Nephron (organoid): ENCODE results near the gene LEFTY1.
"Not testable (repeated sequence)": the region's sequence is repeated elsewhere in the genome, so short reads cannot be mapped to it uniquely, and the experiment has no call there.

Experiments used
- H3K27ac Mint-ChIP-seq, 3 experiments: 2 replicates each; pipeline ENCODE4 v1.8.0; 2020; ENCODE audit warnings: mixed read lengths in 3 of 3, mild to moderate bottlenecking in 2 of 3, moderate library complexity in 1 of 3
- H3K27me3 Mint-ChIP-seq: 2 replicates; pipeline ENCODE4 v1.8.0; 2021; ENCODE audit warnings: low read depth, mild to moderate bottlenecking, moderate library complexity, mixed read lengths
- H3K36me3 Mint-ChIP-seq: 2 replicates; pipeline ENCODE4 v1.8.0; 2020; ENCODE audit warnings: low read depth, mixed read lengths
- H3K4me1 Mint-ChIP-seq: 2 replicates; pipeline ENCODE4 v1.8.0; 2020; ENCODE audit warnings: mixed read lengths
- H3K4me3 Mint-ChIP-seq, 3 experiments: 2 replicates each; pipeline ENCODE4 v1.8.0; 2020; ENCODE audit warnings: mild to moderate bottlenecking in 3 of 3, mixed read lengths in 3 of 3, moderate library complexity in 2 of 3
- H3K9me3 Mint-ChIP-seq: 2 replicates; pipeline ENCODE4 v1.8.0; 2020; ENCODE audit warnings: mixed read lengths
- CTCF ChIP-seq, 3 experiments: fragments of 200-600 bp; sonication (generic); IDR thresholded peaks; one replicate each; pipeline ENCODE4 v1.5.0; 2021; ENCODE audit warnings: antibody characterized with exemption in 3 of 3; ENCODE audit not compliant: unreplicated experiment in 3 of 3

The LEFTY1 gene

GRCh38 chr1:225888898-225889601, at the start of gene LEFTY1:
Gene LEFTY1, minus strand, starts transcription at chr1:225889146. Its CDS starts 80 bp downstream, at chr1:225889066.
- H3K9me3 Mint-ChIP-seq, result no peaks in the 10 kb centered on the region
- H3K4me3 Mint-ChIP-seq, result peak within 1 kb of the TSS; percentile 63 to 78 (median 65)
- H3K4me1 Mint-ChIP-seq, result peaks cover 29% of the 10 kb centered on the region
- H3K27me3 Mint-ChIP-seq, result no peaks in the 10 kb centered on the region
- H3K36me3 Mint-ChIP-seq, result no peaks in the 10 kb centered on the region
- H3K27ac Mint-ChIP-seq, result peak within 1 kb of the TSS; percentile 84 to 92 (median 89)
- no peak for TF ChIP-seq CTCF (IDR thresholded peaks at IDR 0.05; ENCODE audit: unreplicated experiment in 3 of 3)

- no peak for TF ChIP-seq CTCF (IDR thresholded peaks at IDR 0.05; ENCODE audit: unreplicated experiment in 3 of 3)
- Mint-ChIP-seq H3K27me3 (peaks cover 7% of the 10 kb centered on the region), H3K4me3 (no peak overlapping the region), H3K36me3 (no peaks in the 10 kb centered on the region), H3K27ac (peak overlapping the region in 2 of 3 experiments; percentile 45 to 79), H3K9me3 (no peaks in the 10 kb centered on the region), H3K4me1 (peaks cover 31% of the 10 kb centered on the region)
Observed at GRCh38 chr1:225937048-225937968, 48.4 kb upstream of the LEFTY1 start.

GRCh38 chr1:225936523-225936922, 47.6 kb upstream of the LEFTY1 start:
- Mint-ChIP-seq H3K4me1 (peaks cover 29% of the 10 kb centered on the region), H3K27ac (peak overlapping the region in 1 of 3 experiments; percentile 67), H3K9me3 (no peaks in the 10 kb centered on the region), H3K36me3 (no peaks in the 10 kb centered on the region), H3K4me3 (no peak overlapping the region), H3K27me3 (peaks cover 7% of the 10 kb centered on the region)
- TF ChIP-seq CTCF (IDR thresholded peaks at IDR 0.05; ENCODE audit: unreplicated experiment in 3 of 3), result no peak

GRCh38 chr1:225936086-225936485, 47.1 kb upstream of the LEFTY1 start:
- not testable (repeated sequence) for H3K36me3 Mint-ChIP-seq, H3K4me3 Mint-ChIP-seq, H3K27me3 Mint-ChIP-seq, H3K9me3 Mint-ChIP-seq
- peaks cover 29% of the 10 kb centered on the region for H3K4me1 Mint-ChIP-seq
- H3K27ac Mint-ChIP-seq, result peak overlapping the region in 1 of 3 experiments; percentile 67

- Mint-ChIP-seq H3K4me3 (no peak overlapping the region), H3K4me1 (peaks cover 25% of the 10 kb centered on the region), H3K36me3 (no peaks in the 10 kb centered on the region), H3K27me3 (no peaks in the 10 kb centered on the region), H3K27ac (no peak overlapping the region), H3K9me3 (no peaks in the 10 kb centered on the region)
- no peak for TF ChIP-seq CTCF (IDR thresholded peaks at IDR 0.05; ENCODE audit: unreplicated experiment in 3 of 3)
Observed at GRCh38 chr1:225934711-225935110, 45.8 kb upstream of the LEFTY1 start.

- TF ChIP-seq CTCF (IDR thresholded peaks at IDR 0.05; ENCODE audit: unreplicated experiment in 3 of 3), result no peak
- no peaks in the 10 kb centered on the region for H3K9me3 Mint-ChIP-seq
- no peak overlapping the region for H3K4me3 Mint-ChIP-seq
- H3K27me3 Mint-ChIP-seq, result no peaks in the 10 kb centered on the region
- H3K4me1 Mint-ChIP-seq, result peaks cover 23% of the 10 kb centered on the region
- H3K36me3 Mint-ChIP-seq, result no peaks in the 10 kb centered on the region
- H3K27ac Mint-ChIP-seq, result no peak overlapping the region
Observed at GRCh38 chr1:225933072-225933471, 44.1 kb upstream of the LEFTY1 start.
